Right kidney (tissue), 1 donor: ENCODE data around the gene CYP27A1.

Source experiments
- DNase-seq: peaks from one replicate; pipeline ENCODE4 v3.0.0-alpha.2; 2016

The CYP27A1 gene

DNA sequence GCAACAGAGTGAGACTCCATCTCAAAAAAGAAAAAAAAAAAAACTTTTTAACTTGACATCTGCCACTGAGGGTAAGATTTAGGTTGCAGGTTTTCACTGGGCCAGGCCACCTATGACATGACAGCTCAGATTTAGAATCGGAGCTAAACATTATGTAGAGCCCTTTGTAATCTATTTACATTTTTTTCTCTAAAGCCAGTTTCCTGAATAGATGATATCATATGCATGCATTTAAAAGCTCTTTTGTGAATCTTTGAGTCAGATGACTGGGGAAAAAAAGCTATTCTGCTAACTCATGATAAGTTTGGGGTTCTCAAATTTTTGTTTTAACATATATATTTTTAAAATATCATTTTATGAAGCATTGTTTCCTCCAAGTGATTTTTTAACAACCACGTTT, 28.3 kb downstream of the CYP27A1 start:
- no peak for DNase-seq

DNA sequence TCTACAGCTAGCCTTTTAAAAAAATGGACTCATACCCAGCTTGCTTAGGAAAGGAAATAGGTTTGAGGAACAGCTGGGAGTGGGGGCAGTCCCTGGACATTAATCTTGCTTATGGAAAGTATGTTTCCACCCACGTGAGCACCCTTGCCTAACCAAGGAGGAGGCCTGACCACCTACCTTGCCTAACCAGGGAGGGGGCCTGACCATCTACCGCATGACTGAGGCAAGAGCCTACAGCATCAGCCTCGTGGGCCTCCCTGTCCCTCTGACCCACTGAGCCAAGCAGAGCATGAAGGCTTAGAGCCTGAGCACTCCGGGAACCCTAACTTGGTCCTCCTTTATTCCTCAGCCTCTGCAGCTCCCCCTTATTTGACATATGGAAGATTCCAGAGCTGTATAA, 29.4 kb downstream of the CYP27A1 start:
- no peak for DNase-seq

DNA sequence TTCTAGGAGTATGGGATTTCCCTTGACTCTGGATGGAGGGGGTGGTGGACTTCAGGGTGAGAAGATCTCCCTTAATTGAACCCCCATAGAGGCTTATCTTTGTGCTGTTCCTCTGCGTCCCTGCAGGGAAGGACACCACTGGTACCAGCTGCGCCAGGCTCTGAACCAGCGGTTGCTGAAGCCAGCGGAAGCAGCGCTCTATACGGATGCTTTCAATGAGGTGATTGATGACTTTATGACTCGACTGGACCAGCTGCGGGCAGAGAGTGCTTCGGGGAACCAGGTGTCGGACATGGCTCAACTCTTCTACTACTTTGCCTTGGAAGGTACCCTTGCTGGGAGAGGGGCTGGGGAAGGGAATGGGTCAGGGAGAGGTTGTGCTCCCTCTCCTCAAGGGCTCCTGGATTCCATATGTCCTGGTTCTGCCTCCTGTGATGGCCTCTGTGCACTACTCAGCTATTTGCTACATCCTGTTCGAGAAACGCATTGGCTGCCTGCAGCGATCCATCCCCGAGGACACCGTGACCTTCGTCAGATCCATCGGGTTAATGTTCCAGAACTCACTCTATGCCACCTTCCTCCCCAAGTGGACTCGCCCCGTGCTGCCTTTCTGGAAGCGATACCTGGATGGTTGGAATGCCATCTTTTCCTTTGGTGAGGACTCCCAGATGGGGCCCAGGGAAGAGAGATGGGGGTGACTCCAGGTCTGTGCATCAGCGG, 30.3 kb downstream of the CYP27A1 start:
- DNase-seq: no peak

DNA sequence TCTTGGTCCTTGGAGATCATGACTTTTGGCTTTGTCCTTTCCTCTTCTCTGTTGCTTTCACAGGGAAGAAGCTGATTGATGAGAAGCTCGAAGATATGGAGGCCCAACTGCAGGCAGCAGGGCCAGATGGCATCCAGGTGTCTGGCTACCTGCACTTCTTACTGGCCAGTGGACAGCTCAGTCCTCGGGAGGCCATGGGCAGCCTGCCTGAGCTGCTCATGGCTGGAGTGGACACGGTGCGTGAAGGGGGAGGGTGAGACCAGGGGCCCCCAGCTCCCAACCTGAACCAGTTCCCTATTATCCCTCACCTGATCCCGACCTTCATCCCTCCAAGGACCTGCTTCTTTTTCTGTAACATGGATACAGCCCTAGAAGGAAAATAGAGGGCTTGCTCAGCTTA, 30.9 kb downstream of the CYP27A1 start:
- no peak for DNase-seq

DNA sequence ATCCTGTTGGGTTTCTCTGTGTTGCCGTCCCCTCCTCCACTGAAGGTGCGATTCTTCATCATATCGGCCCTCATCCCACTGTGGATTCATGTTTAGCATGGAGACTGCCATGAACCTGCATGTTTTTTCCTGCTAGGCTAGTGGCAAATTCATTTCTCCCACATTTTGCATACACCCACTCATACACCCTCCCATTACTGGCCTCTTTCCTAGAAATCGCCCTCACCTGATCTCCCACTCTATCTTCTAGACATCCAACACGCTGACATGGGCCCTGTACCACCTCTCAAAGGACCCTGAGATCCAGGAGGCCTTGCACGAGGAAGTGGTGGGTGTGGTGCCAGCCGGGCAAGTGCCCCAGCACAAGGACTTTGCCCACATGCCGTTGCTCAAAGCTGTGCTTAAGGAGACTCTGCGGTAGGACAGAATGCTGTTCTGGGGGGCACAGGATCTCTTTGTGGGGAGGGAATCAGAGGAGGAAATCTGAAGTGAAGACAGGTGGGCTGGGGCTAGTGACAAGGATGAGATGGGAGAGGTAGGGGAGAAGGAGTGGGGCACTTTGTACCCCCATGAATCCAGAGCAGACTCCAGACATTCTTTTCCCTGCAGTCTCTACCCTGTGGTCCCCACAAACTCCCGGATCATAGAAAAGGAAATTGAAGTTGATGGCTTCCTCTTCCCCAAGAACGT, 32.0 kb downstream of the CYP27A1 start:
- no peak for DNase-seq

DNA sequence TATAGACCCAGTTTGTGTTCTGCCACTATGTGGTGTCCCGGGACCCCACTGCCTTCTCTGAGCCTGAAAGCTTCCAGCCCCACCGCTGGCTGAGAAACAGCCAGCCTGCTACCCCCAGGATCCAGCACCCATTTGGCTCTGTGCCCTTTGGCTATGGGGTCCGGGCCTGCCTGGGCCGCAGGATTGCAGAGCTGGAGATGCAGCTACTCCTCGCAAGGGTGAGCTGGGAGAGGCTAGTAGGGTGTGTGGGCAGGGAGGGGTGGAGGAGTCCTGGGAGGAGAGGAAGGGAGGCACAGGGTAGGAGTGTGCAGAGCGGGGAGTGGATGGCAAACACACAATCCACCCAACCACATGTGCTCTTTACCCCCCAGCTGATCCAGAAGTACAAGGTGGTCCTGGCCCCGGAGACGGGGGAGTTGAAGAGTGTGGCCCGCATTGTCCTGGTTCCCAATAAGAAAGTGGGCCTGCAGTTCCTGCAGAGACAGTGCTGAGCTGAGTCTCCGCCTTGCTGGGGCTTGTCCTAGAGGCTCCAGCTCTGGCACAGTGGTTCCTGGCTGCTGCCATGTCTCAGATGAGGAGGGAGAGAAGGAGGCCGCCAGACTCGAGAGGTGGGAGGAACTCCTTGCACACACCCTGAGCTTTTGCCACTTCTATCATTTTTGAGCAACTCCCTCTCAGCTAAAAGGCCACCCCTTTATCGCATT, 32.7 kb downstream of the CYP27A1 start:
- DNase-seq: no peak

DNA sequence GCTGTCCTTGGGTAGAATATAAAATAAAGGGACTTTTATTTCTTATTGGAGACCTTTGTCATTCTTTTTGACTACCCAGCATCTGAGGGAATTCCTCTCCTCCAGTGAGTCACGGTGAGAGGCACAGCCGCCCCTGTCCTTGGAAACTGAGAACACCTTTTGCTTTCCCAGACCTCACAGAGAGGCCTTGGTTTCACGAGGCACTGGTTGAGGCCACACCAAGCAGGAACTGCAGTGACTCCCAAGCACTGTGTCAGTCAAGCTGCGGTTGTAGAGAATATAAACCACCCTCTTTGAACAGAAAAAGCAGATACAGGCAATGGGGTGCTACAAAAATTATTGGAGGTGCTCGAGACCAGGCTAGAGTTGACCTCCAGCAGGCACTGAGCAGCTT, 33.3 kb downstream of the CYP27A1 start:
- no peak for DNase-seq

DNA sequence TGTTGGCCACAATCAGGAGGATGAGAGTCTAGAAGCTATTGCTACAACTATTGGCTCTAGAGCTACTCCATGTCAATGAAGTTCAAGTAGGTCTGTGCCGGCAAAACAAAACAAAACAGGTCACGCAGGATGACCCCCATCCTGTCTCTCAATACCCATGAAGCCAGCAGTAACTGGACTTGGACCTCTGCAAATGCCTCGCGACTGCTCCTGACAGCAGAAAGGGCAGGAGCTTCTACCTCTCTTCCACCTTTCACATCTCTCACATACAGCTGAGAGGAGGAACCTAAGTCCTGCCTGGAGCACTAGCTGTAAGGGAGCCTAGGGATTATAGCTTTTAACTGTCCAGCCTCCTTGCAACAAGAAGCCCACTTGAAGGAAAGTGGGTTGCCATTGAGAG, 33.7 kb downstream of the CYP27A1 start:
- no peak for DNase-seq

DNA sequence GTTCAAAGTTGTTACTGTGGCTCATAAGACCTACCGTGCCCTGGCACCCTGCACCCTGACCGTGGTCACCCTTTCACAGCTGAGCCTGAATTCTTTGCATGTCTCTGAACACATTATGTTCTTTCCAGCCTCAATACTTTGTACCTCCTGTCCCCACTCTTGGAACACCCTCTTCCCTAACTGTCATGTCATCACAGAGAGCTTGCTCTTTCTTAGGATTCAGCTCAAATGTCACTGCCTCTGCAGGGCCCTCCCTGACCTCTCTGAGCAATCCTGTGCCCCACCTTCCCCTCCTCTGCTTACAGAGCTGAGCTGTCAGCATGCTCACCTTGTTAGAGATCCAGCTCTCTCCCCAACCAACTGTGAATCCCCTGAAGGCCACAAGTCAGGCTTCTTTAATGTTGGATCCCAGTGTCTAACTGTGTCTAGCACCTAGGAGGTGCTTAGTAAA, 34.6 kb downstream of the CYP27A1 start:
- no peak for DNase-seq

DNA sequence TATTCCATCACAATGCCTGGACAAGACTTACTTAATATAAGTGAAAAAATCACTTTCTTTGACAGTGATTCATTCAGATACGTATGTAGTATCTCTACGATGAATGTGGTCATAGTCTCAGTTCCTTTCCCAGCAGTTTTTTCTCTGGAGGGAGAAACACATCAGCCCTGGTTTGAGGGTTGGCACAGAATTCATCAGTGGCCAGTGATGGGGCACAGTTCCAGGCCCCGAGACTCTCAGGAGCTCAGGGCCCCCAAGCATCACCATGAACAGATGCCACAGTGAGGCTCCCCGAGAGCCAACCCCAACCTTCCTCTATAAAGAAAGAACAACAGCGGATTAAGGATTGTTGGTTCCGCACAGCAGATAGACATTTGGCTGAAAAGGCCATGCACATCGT, 37.1 kb downstream of the CYP27A1 start:
- no peak for DNase-seq

DNA sequence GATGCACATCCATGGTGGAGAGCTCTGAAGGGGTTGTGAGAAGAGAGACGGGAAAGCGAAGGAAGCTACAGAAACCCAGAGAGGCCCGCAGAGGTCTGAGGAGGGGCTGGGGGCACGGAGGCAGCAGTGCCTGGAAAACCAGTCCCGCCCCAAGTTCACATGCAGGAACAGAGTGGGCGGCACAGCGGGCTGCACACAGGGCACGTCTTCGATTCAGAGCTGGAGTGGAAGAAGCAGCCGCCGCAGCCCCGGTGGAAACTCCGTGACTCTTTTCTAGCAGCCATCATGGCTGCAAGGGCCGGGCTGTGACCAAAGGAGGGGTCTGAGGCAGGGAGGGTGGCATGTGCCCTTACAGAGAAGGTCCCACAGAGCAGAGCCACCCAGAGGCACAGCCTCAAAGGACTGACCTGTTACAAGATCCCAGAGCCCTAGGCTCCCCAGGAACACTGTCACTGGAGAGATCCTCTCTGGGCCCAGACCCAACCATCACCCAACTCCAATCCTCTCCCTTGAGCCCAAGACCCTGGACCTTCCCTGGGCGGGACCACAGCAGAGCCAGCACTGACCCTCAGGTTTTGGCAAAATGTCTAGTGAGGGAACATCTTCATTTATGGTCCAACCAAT, 38.9 kb downstream of the CYP27A1 start:
- no peak for DNase-seq

DNA sequence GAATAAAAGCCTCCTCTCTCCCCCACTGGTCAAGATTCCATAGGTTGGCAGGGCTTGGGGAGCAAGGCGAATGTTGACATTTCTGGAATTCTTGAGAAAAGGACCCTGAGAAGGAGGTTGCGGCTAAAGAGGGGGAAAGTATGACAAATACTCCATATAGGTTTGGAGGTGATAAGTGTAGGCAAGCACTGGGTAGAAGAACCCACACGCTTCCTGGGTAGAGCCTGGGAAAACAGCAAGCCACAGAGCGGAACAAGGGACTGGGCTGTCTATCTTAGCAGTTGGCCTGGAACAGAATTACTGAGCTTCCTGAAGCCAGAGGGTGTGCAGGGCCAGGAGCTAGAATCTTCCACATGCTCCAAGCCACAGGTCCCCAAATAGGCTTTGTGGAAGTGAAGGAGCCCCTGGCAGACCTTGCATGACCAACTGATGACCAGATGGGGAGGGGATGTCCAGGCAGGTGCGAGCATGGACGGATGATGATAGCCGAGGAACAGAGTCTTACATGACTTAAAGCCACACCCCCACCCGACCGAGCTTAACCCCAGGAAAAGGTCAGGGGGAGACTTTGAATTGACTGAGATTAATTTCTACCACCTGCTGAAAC, 39.8 kb downstream of the CYP27A1 start:
- DNase-seq: no peak

DNA sequence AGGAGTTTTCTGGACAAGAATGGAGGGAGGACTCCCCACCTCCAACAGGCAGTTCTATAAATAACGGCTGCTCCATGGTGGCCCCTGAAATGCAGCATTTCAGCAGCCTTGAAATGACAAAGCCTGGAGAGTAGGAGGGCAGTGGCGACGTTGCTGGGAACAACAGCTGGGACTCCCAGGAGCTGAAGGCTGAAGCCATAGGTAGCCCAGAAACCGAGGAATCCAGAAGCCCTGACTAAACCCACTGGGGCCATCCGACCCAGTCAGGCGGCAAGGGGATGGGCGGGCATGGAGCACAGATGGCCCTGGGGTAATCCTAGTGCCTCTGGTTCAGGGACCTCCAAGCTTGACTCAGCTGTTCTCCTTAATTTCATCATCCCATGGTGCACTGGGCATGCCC, 40.7 kb downstream of the CYP27A1 start:
- DNase-seq: no peak

DNA sequence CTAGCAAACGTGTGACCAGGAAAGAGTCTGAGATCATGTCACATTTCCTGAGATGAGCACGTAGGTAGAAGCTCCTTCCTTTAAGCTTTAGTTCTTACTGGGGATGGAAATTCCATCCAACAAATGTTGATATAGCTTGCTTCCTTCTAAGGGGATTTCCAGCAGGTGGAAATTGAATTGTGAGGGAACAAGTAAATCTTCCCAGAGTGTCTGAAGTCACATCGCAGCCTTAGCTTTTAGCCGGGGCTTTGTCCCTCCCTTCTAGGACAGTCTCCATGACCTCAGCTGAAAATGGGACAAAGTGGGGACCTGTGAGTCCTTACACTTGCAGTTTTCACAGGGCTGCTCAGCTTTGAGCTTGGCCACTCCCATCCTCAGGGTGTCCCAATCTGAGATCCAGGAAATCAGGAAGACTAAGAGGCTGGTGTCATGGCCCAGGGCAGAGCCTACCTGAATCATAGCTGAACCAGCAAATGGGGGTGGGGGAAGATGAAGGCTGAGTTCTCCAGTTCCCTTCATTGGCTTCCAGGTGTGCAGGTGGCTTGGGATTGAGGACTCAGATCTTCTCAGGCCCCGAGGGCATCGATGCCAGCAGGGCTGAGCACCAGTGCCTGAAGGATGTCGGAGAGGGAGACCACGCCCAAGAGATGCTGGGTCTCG, 41.4 kb downstream of the CYP27A1 start:
- DNase-seq: no peak

DNA sequence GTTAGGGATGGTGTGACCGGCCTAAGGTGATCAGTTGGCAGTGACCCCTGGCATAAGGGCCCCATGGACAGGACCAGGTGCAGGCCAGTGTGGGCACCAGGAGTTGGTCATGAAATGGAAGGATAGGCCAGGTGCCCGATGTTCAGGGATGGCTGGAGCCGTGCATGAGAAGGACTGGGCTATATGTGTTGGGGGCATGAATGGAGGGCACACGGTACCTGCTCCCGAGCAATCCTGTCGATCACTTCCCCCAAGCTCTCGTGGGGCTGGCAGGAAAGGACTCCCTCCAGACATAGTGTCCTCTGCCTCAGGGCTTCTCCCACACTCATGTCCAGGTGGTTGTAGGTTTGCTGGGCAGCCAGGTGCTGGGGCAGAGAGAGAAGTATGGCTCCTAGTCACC, 42.1 kb downstream of the CYP27A1 start:
- DNase-seq: no peak

DNA sequence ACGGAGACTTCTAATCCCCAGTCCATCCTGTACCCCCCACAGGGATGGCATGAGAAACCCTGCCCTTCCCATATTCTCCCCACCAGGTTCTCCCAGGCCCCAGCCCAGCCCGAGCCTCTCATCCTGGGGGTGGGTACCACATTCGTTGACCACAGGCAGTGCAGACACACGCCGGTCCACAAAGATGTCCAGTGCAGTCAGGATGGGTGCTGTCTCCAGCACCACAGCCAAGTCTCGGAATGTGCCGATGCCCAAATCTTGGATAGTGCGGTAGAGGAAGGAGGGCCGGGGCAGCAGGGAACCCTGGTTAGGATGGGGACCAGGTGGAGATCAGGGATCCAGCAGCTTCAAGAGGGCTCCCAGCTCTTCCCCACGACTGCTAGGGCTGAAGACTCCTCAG, 44.8 kb downstream of the CYP27A1 start:
- no peak for DNase-seq

DNA sequence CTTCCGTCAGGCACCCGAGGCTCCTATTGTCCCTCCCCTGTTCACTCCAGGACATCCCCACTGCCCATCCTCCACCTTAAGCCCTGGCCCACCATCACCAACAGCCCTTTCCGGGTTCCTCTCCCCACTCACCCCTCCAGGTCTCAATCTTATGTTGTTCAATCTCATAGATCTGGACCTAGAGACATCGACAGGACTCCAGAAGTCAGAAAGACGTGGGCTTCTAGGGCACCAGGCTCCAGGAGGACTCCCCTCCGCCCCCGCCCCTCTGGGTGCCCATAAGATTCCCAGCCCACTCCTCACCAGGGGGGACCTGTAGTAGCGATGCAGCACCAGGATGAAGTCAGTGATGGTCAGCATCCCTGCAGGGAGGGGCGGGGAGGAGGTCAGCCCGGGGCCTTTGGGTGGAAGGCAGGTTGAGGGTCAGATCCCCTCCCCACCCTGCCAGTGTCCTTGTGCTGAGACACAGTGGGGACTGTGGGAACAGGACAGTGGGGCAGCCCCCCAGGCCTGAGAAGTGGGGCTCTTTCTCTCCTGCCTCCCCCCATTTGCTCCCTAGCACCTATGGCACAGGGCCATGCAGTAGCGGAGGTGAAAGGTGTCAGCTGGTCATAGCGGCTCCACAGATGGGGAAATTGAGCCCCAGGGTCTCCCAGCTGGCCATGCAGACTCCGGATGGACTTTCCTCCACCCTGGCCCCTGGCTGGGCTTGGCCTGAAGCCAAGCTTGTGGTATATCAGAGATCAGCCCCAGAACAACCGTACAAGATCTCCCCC, 45.9 kb downstream of the CYP27A1 start:
- DNase-seq: no peak

DNA sequence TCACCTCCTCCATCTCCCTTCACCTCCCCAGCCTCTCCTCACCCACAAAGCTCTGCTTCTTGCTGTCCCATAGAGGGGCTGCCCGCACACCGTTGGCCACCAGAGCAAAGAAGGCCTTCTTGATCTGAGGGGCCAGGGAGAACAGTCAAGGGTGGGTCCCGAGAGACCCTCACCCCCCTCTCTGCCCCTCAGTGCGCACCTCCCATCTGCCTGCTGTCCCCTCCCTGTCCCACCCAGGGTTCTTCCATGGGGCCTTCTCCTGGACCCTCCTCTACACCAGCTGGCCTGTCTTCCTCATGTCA, 46.5 kb downstream of the CYP27A1 start:
- no peak for DNase-seq

DNA sequence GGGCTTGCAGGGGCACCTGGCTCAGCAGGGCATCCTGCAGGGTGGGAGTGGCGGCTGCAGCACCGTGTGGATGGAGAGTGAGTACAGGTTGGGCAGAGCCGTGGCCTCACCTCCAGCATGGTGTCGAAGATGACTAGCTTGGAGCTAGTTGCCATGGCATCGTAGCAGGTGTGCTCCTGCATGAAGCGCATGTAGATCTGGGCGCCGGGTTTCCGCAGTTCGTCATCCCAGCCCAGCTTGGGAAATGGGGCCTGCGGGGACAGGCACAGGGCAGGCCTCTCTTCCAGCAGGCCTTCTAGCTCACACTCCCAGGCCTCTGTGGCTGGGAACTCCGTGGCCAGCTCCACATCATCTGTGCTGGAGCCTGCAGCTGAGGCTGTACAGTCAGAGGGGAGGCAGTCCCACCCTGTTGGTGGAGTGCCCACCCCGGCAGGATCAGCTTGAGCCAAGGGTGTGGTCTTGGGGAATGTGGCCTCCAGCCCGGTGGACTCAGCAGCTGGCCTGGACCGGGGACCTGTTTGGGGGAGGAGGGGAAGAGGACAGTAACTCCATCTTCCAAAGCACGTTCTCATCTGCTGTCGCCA, 48.0 kb downstream of the CYP27A1 start:
- DNase-seq: no peak

DNA sequence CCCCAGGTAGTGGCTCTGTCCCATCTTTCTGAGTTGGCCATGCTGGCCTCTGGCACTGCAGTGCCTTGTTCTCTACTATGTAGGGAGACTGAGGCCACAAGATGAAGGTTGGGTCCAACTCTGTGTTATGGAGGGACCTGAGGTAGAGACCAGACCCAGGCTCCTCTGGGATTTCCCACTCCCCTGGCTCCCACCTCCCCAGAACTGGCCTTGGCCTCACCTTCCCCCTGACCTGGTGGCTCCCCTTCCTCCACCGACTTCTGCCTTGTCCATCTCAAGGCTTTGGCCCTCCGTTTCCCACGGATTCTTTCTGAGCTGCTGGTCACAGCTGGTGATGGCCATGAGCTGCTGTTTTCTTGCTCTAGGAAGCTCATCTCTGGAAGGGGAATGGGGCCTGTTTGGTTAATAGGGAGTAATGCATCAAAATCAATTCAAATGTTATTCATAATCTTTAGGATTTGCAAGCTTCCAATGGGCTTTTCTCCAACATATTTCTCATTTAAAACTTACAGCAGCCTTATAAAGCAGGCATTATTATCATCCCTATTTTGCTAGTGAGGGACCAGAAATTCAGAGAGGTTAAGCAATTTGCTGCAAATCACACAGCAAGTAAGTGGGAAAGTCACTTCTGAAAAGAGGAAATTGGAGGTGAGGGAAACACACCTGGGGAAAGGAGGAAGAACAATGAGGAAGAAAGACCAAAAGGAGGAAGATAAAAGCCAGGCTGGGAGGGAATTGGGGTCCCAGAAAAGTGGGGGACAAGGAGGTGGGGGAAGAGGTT, 48.8 kb downstream of the CYP27A1 start:
- no peak for DNase-seq
